ENCODE measurements around the gene SLIT3. TPM values are rescaled to one million over a fixed set of nuclear protein-coding genes. Genes with fewer than 3 reads are reported as not detected.

SLIT3 gene
- polyA plus RNA-seq, 6 donors from 2014 or later: not detected

GRCh38 chr5:169063316-169063953 lies 237.5 kb downstream of the SLIT3 start:
- H3K27ac Mint-ChIP-seq: no peak overlapping the region
- peaks cover 8 to 18% (median 9%) of the 10 kb centered on the region in 3 donors for H3K27me3 Mint-ChIP-seq
- no peak overlapping the region for H3K4me3 Mint-ChIP-seq
- peaks cover 0 to 5% (median 0%) of the 10 kb centered on the region in 7 donors for H3K9me3 Mint-ChIP-seq
- H3K36me3 Mint-ChIP-seq: no peaks in the 10 kb centered on the region
- ATAC-seq (ENCODE audit: low read depth in 2 of 2) (no peak), DNase-seq (no peak)
- no peaks in the 10 kb centered on the region for H3K4me1 Mint-ChIP-seq

GRCh38 chr5:169062690-169063089 lies 238.2 kb downstream of the SLIT3 start:
- ATAC-seq (ENCODE audit: low read depth in 2 of 2) (no peak), DNase-seq (no peak)
- H3K4me3 Mint-ChIP-seq: no peak overlapping the region
- H3K27me3 Mint-ChIP-seq: peaks cover 8 to 18% (median 9%) of the 10 kb centered on the region in 3 donors
- no peaks in the 10 kb centered on the region for H3K36me3 Mint-ChIP-seq
- no peaks in the 10 kb centered on the region for H3K4me1 Mint-ChIP-seq
- no peak overlapping the region for H3K27ac Mint-ChIP-seq
- peaks cover 0 to 5% (median 0%) of the 10 kb centered on the region in 7 donors for H3K9me3 Mint-ChIP-seq

- Mint-ChIP-seq H3K27me3 (peaks cover 5 to 12% (median 8%) of the 10 kb centered on the region in 3 donors), H3K4me1 (no peaks in the 10 kb centered on the region), H3K27ac (no peak overlapping the region), H3K36me3 (no peaks in the 10 kb centered on the region), H3K4me3 (no peak overlapping the region), H3K9me3 (peaks cover 0 to 10% (median 3%) of the 10 kb centered on the region in 7 donors)
- DNase-seq (no peak), ATAC-seq (ENCODE audit: low read depth in 2 of 2) (no peak)
These were observed 246.4 kb downstream of the SLIT3 start for GRCh38 chr5:169054506-169054905.

- no peaks in the 10 kb centered on the region for H3K4me1 Mint-ChIP-seq
- peaks cover 5 to 12% (median 8%) of the 10 kb centered on the region in 3 donors for H3K27me3 Mint-ChIP-seq
- no peak overlapping the region for H3K4me3 Mint-ChIP-seq
- H3K27ac Mint-ChIP-seq: no peak overlapping the region
- ATAC-seq (ENCODE audit: low read depth in 2 of 2) (no peak), DNase-seq (no peak)
- H3K36me3 Mint-ChIP-seq: no peaks in the 10 kb centered on the region
- H3K9me3 Mint-ChIP-seq: peaks cover 0 to 10% (median 3%) of the 10 kb centered on the region in 7 donors
These were observed 248.7 kb downstream of the SLIT3 start for GRCh38 chr5:169052207-169052606.

GRCh38 chr5:169051351-169051750 lies 249.6 kb downstream of the SLIT3 start:
- DNase-seq (no peak), ATAC-seq (ENCODE audit: low read depth in 2 of 2) (no peak)
- Mint-ChIP-seq H3K4me1 (no peaks in the 10 kb centered on the region), H3K27me3 (peaks cover 5 to 12% (median 8%) of the 10 kb centered on the region in 3 donors), H3K36me3 (no peaks in the 10 kb centered on the region), H3K27ac (no peak overlapping the region), H3K4me3 (no peak overlapping the region), H3K9me3 (peaks cover 0 to 10% (median 3%) of the 10 kb centered on the region in 7 donors)

- H3K27ac Mint-ChIP-seq: no peak overlapping the region
- DNase-seq (no peak), ATAC-seq (ENCODE audit: low read depth in 2 of 2) (no peak)
- H3K36me3 Mint-ChIP-seq: no peaks in the 10 kb centered on the region
- H3K9me3 Mint-ChIP-seq: peaks cover 0 to 10% (median 3%) of the 10 kb centered on the region in 7 donors
- H3K27me3 Mint-ChIP-seq: peaks cover 5 to 11% (median 8%) of the 10 kb centered on the region in 3 donors
- no peaks in the 10 kb centered on the region for H3K4me1 Mint-ChIP-seq
- no peak overlapping the region for H3K4me3 Mint-ChIP-seq
These were observed 250.3 kb downstream of the SLIT3 start for GRCh38 chr5:169050636-169051035.

GRCh38 chr5:169050146-169050571 lies 250.8 kb downstream of the SLIT3 start:
- DNase-seq: no peak
- no peak for ATAC-seq (ENCODE audit: low read depth in 2 of 2)
- Mint-ChIP-seq H3K4me3 (no peak overlapping the region), H3K4me1 (no peaks in the 10 kb centered on the region), H3K27me3 (peaks cover 2 to 8% (median 7%) of the 10 kb centered on the region in 3 donors), H3K9me3 (peaks cover 0 to 7% (median 3%) of the 10 kb centered on the region in 7 donors), H3K27ac (no peak overlapping the region), H3K36me3 (no peaks in the 10 kb centered on the region)

- Mint-ChIP-seq H3K27ac (no peak overlapping the region), H3K9me3 (peaks cover 0 to 7% (median 3%) of the 10 kb centered on the region in 7 donors), H3K27me3 (peaks cover 0 to 5% (median 2%) of the 10 kb centered on the region in 3 donors), H3K36me3 (no peaks in the 10 kb centered on the region), H3K4me3 (no peak overlapping the region), H3K4me1 (no peaks in the 10 kb centered on the region)
- DNase-seq (no peak), ATAC-seq (ENCODE audit: low read depth in 2 of 2) (no peak)
These were observed 251.2 kb downstream of the SLIT3 start for GRCh38 chr5:169049712-169050111.

GRCh38 chr5:169048181-169049125 lies 252.5 kb downstream of the SLIT3 start:
- Mint-ChIP-seq H3K4me3 (no peak overlapping the region), H3K36me3 (no peaks in the 10 kb centered on the region), H3K9me3 (peaks cover 1 to 11% (median 6%) of the 10 kb centered on the region in 7 donors), H3K4me1 (no peaks in the 10 kb centered on the region), H3K27me3 (no peaks in the 10 kb centered on the region), H3K27ac (no peak overlapping the region)
- ATAC-seq (ENCODE audit: low read depth in 2 of 2) (no peak), DNase-seq (no peak)

- Mint-ChIP-seq H3K9me3 (peaks cover 0 to 25% (median 4%) of the 10 kb centered on the region in 7 donors), H3K36me3 (no peaks in the 10 kb centered on the region), H3K27ac (no peak overlapping the region), H3K4me1 (no peaks in the 10 kb centered on the region), H3K27me3 (peaks cover 0 to 3% (median 0%) of the 10 kb centered on the region in 3 donors), H3K4me3 (no peak overlapping the region)
- ATAC-seq (ENCODE audit: low read depth in 2 of 2): no peak
- no peak for DNase-seq
These were observed 256.0 kb downstream of the SLIT3 start for GRCh38 chr5:169044962-169045361.

GRCh38 chr5:169041180-169041579 lies 259.8 kb downstream of the SLIT3 start:
- ATAC-seq (ENCODE audit: low read depth in 2 of 2): no peak
- H3K27ac Mint-ChIP-seq: no peak overlapping the region
- H3K9me3 Mint-ChIP-seq: peaks cover 0 to 25% (median 6%) of the 10 kb centered on the region in 7 donors
- DNase-seq: no peak
- no peaks in the 10 kb centered on the region for H3K4me1 Mint-ChIP-seq
- peaks cover 0 to 7% (median 0%) of the 10 kb centered on the region in 3 donors for H3K27me3 Mint-ChIP-seq
- no peaks in the 10 kb centered on the region for H3K36me3 Mint-ChIP-seq
- no peak overlapping the region for H3K4me3 Mint-ChIP-seq

- Mint-ChIP-seq H3K27ac (no peak overlapping the region), H3K9me3 (peaks cover 0 to 25% (median 6%) of the 10 kb centered on the region in 7 donors), H3K4me3 (no peak overlapping the region), H3K27me3 (peaks cover 0 to 11% (median 0%) of the 10 kb centered on the region in 3 donors), H3K4me1 (no peaks in the 10 kb centered on the region), H3K36me3 (no peaks in the 10 kb centered on the region)
- DNase-seq (no peak), ATAC-seq (ENCODE audit: low read depth in 2 of 2) (no peak)
These were observed 261.3 kb downstream of the SLIT3 start for GRCh38 chr5:169039592-169039991.

GRCh38 chr5:169037466-169037865 lies 263.5 kb downstream of the SLIT3 start:
- Mint-ChIP-seq H3K27me3 (peaks cover 0 to 11% (median 0%) of the 10 kb centered on the region in 3 donors), H3K4me3 (no peak overlapping the region), H3K4me1 (no peaks in the 10 kb centered on the region), H3K9me3 (peaks cover 0 to 12% (median 4%) of the 10 kb centered on the region in 7 donors), H3K27ac (no peak overlapping the region), H3K36me3 (no peaks in the 10 kb centered on the region)
- ATAC-seq (ENCODE audit: low read depth in 2 of 2) (no peak), DNase-seq (no peak)
